ENCODE data around the gene DCAF17. TPM values are rescaled to one million over a fixed set of nuclear protein-coding genes. Genes with fewer than 3 reads are reported as not detected.

Gene DCAF17
- total and polyA plus RNA-seq, 8 donors: 1.2 to 33.9 (median 12.0) TPM

DNA sequence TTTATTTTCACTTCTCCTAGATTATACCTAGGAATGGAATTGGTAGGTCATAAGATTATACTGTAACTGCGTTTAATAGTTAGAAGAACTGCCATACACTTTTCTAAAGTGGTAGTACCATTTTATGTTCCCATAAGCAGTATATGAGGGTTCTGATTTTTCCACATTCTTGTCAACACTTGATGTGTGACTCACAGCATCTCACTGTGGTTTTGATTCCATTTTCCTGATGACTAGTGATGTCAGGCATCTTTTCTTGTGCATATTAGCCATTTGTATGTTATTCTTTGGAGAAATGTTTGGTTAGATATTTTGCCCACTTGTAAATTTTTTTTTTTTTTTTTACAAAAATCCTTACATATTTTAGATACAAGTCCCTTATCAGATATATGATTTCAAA is 2.3 kb downstream of the DCAF17 start:
- peaks cover 0 to 45% (median 40%) of the 10 kb centered on the region in 4 donors for H3K36me3 ChIP-seq
- TF ChIP-seq POLR2AphosphoS5 (IDR thresholded peaks at IDR 0.05) (no peak), POLR2A (IDR thresholded peaks at IDR 0.05) (no peak), CTCF (IDR thresholded peaks at IDR 0.05) (no peak), EP300 (IDR thresholded peaks at IDR 0.05) (no peak)
- 96 to 100% (median 98%) methylated on average over 1 of the region's 1 CpG for WGBS, 5 donors
- intact Hi-C loops (cut with DNase I; ENCODE audit: low total_unique reads): no loop called here
- H3K27me3 ChIP-seq: no peaks in the 10 kb centered on the region
- no peak overlapping the region for H3K4me3 ChIP-seq
- DNase-seq: no peak
- no peak overlapping the region for H3K27ac ChIP-seq
- H3K4me1 ChIP-seq: peaks cover 19 to 37% (median 24%) of the 10 kb centered on the region in 4 donors
- H3K9me3 ChIP-seq: no peaks in the 10 kb centered on the region

- Histone ChIP-seq H3K9me3 (no peaks in the 10 kb centered on the region), H3K27ac (no peak overlapping the region)
These were observed 7.4 kb downstream of the DCAF17 start for GRCh38 chr2:171441470-171441869.

GRCh38 chr2:171447675-171448074 is 13.6 kb downstream of the DCAF17 start:
- no peak for DNase-seq
- Histone ChIP-seq H3K36me3 (peaks cover 9 to 89% (median 85%) of the 10 kb centered on the region in 4 donors), H3K27ac (no peak overlapping the region), H3K4me3 (no peak overlapping the region), H3K27me3 (no peaks in the 10 kb centered on the region), H3K4me1 (no peaks in the 10 kb centered on the region), H3K9me3 (no peaks in the 10 kb centered on the region)
- intact Hi-C loops (cut with DNase I; ENCODE audit: low total_unique reads): no loop called here
- 89 to 95% (median 93%) methylated on average over 2 of the region's 2 CpGs for WGBS, 5 donors
- TF ChIP-seq EP300 (IDR thresholded peaks at IDR 0.05): no peak
- no peak for TF ChIP-seq CTCF (IDR thresholded peaks at IDR 0.05)
- TF ChIP-seq POLR2AphosphoS5 (IDR thresholded peaks at IDR 0.05): no peak
- no peak for TF ChIP-seq POLR2A (IDR thresholded peaks at IDR 0.05)

More at GRCh38 chr2:171441470-171441869, 7.4 kb downstream of the DCAF17 start:
- Histone ChIP-seq H3K4me3 (no peak overlapping the region), H3K27me3 (no peaks in the 10 kb centered on the region), H3K36me3 (peaks cover 0 to 85% (median 83%) of the 10 kb centered on the region in 4 donors), H3K4me1 (no peaks in the 10 kb centered on the region)
- no peak for DNase-seq
- intact Hi-C loops (cut with DNase I; ENCODE audit: low total_unique reads): no loop called here
- TF ChIP-seq POLR2AphosphoS5 (IDR thresholded peaks at IDR 0.05) (no peak), POLR2A (IDR thresholded peaks at IDR 0.05) (no peak), CTCF (IDR thresholded peaks at IDR 0.05) (no peak), EP300 (IDR thresholded peaks at IDR 0.05) (no peak)

- no peak for DNase-seq
- intact Hi-C loops (cut with DNase I; ENCODE audit: low total_unique reads): no loop called here
- Histone ChIP-seq H3K4me3 (no peak overlapping the region), H3K4me1 (no peaks in the 10 kb centered on the region), H3K9me3 (no peaks in the 10 kb centered on the region), H3K36me3 (peaks cover 9 to 93% (median 92%) of the 10 kb centered on the region in 4 donors), H3K27ac (no peak overlapping the region), H3K27me3 (no peaks in the 10 kb centered on the region)
- TF ChIP-seq POLR2AphosphoS5 (IDR thresholded peaks at IDR 0.05) (no peak), CTCF (IDR thresholded peaks at IDR 0.05) (no peak), POLR2A (IDR thresholded peaks at IDR 0.05) (no peak), EP300 (IDR thresholded peaks at IDR 0.05) (no peak)
These were observed 17.0 kb downstream of the DCAF17 start for GRCh38 chr2:171451074-171451473.
